CD4-positive, alpha-beta T cell treated with Interleukin-2 at 100 ng/mL for 4 hours (primary cell): ENCODE measurements around the gene KSR2.
"Not testable (repeated sequence)": the region's sequence is repeated elsewhere in the genome, so short reads cannot be mapped to it uniquely, and the experiment has no call there.

Experiments
- DNase-seq: peaks from one replicate; pipeline ENCODE4 v3.0.0-alpha.2; 2020; ENCODE audit warnings: low spot score

Gene KSR2

DNA sequence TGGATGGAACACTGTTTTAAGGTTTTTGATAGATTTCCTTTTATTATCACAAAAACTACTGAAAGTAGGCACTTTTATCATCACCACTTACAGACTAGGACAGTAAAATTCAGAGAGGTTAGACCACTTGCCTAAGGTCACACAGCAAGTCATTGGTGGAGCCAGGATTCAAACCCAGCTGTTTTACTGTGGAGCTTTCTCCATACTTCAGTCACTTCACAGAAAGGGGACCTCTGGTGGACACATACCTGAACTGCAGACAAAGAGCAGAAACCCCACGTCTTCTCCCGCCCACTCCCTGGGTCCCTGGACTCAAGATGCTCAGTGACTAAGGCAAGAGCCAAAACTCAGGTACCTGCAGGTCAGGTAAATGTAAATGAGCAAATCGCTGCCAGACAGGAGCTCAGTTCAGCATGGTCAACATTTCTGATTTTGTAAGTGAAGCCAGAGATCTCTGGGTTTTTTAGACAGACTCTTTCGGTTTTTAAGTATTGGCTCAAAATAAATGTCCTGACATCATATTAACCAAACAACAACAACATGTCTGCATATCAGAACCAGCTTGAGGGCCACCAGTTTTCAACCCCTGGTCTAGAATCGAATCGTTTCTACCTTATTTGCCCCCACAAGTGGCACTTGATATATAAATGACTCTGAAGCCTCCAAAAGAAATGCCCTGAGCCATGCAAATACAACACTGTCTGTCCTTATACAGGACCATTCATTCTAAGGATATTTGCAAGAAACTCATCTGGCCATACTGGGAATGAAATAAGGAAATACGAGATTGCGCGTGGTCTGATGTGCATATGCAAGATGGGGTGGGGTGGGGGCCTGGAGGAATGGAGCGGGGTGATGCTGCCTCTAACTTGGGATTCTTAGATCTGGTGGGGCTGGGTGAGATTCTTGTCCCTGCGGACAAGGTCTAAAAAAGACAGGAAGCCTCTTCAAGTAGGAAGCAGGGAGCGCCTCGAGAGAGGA is 110.9 kb downstream of the KSR2 start:
- DNase-seq = peak; percentile 52

- DNase-seq = not testable (repeated sequence)
These were observed 111.7 kb downstream of the KSR2 start for GRCh38 chr12:117857139-117857538.

- no peak for DNase-seq
These were observed 113.6 kb downstream of the KSR2 start for GRCh38 chr12:117855165-117855564.

DNA sequence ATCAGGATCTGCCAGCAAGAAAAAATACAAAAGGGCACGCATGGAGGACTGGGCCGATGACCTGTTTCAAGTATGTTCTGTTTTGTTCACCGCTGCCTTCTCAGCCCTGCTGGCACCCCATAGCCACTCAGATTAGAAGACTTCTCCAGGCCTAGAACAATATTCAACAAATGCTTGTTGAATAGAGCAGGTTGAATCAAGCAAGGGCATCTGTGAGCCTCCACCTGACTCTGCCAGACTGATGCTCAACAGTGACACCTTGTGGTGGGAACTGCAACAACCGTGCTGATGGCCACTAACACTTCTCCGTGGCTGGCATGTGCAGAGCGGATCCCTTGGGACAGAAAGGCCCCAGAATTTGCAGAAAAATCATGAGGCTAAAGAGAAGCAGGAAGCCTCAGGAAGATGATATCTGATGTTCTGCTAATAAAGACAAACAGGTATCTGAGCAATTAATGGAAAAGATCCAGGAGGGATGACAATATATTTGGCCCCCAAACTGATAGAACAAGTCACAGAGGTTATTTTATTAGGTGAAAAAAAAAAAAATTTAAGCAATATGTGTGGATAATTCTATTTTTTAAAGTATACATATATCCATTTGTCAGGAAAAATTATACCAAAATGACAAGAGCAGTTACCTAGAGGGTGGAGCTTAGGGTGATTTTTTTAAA is 114.3 kb downstream of the KSR2 start:
- peak; percentile 32 for DNase-seq

- DNase-seq = no peak
These were observed 115.2 kb downstream of the KSR2 start for GRCh38 chr12:117853600-117853999.

GRCh38 chr12:117850048-117850447 is 118.7 kb downstream of the KSR2 start:
- peak; percentile 6 for DNase-seq

- DNase-seq = no peak
These were observed 121.4 kb downstream of the KSR2 start for GRCh38 chr12:117847371-117847770.

DNA sequence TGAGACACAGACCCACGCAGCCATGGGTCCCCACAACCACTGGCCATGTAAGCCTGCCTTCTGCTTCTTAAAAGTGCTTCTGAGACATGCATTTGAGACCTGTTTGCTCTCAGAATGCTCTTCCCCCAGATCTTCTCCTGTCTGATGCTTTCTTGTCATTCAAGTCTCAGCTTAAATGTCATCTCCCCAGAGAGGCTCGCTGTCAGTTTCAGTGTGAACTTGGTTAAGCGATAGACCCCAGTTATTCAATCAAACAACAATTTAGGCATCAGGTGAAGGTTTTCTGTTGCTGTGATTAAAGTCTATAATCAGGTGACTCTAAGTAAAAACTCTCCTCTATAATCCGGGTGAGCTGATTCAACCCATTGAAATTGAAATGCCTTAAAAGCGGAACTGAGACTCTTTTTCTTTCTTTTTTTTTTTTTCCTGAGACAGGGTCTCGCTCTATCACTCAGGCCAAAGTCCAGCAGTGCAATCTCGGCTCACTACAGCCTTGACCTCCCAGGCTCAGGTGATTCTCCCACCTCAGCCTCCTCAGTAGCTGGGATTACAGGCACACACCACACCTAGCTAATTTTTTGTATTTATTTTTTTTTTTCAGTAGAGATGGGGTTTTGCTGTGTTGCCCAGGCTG is 123.4 kb downstream of the KSR2 start:
- no peak for DNase-seq

DNA sequence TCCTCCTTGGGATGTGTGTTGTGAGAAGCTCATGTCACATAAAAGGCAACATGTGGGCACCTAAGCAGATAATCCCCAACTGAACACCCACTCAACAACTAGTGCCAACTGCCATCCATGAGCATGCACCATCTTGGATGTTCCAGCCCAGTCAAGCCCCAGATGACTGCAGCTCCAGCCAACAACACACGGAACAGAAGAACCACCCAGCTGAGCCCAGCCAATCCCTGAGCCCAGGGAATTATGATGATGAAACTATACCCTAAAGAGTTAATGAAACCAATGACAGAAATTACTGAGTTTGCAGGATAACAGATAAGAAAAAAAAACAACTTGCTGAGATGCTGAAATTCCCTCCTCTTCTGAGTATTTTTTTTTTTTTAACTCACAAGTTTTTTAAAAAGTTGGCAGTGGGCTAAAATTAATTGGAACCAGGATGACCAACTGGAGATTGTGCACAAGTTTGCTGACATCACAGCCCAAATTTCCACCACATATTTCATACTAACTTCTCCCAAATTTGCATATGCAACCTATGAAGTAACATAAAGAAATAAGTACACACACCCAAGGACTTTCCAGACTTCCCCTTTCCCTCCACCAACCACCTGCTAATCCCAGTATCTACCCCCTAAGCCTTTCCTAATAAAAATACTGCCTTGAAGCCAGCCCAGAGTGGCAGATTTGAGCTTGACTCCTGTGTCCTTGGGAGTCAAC is 124.5 kb downstream of the KSR2 start:
- DNase-seq = no peak

- no peak for DNase-seq
These were observed 126.2 kb downstream of the KSR2 start for GRCh38 chr12:117842630-117843029.

DNA sequence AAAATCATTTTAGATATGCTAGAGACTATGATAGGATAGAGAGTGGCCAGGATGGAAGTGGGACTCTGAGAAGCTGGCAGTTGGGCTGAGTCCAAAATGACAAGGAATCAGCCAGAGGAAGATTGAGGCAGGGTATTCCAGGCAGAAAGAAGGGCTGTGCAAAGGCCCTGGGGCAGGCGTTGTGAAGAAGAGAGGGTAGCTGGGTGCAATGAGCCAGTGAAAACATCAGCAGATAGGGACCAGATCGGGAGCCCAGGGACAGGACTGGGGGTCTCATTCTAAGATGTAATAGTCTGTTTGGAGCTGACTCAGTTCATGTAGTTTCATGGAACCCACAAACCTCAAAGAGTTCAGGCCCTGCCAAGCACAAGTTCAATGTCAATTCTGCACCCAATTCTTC is 126.6 kb downstream of the KSR2 start:
- no peak for DNase-seq

GRCh38 chr12:117837737-117838050 is 131.1 kb downstream of the KSR2 start:
- DNase-seq = no peak

DNA sequence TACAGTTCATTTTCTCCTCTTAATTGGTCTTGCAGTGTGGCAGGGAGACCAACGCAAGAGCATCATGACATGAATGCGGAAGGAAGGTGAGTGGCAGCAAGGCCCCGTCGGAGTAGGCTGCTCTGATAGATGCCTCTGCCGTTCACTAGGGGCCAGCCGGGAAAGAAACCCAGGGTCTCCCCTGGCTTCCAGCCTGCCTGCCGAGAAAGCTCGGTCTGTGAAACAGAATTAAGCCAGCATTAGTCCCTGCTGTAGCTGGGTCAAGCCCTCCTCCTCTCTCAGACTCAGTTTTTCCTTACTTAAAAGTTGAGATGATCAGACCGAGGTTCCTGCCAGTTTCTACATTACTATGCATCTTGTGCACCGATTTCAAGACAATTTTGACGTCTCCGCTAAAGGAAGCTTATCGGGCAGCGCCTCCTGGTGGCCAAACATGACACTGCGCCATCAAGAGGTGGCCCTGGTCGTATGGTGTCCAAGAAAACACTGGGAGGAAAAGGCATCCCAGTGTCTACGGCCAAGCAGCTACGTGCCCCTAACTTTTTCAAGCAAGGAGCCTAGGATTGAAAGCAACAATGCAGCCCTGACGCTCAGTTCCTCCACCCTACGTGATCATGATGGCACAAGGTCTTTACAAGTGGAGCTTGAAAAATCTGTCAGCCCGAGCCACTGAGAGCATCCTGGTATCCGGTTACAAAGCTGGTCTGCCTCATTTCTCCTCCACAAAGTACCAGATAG is 131.6 kb downstream of the KSR2 start:
- peak; percentile 68 for DNase-seq

DNA sequence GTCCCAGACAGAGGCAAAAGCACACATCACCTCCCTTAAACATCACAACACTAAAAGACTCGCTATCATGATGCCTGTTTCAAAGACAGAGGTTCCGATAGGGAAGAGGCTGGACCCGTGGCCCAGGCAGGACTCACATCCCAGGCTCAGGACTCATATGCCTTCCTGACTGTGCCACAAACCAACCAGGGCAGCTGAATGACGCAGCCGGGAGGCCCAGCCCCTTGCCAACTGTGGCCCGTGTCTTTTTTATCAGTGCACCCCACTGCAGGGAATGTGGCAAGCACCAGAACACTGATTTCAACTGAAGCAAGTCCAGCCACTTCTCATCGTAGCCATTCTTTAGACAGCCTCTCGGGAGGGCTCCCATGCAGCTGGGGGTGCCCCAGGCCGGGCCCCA is 132.3 kb downstream of the KSR2 start:
- DNase-seq = no peak

GRCh38 chr12:117835156-117835555 is 133.6 kb downstream of the KSR2 start:
- no peak for DNase-seq

DNA sequence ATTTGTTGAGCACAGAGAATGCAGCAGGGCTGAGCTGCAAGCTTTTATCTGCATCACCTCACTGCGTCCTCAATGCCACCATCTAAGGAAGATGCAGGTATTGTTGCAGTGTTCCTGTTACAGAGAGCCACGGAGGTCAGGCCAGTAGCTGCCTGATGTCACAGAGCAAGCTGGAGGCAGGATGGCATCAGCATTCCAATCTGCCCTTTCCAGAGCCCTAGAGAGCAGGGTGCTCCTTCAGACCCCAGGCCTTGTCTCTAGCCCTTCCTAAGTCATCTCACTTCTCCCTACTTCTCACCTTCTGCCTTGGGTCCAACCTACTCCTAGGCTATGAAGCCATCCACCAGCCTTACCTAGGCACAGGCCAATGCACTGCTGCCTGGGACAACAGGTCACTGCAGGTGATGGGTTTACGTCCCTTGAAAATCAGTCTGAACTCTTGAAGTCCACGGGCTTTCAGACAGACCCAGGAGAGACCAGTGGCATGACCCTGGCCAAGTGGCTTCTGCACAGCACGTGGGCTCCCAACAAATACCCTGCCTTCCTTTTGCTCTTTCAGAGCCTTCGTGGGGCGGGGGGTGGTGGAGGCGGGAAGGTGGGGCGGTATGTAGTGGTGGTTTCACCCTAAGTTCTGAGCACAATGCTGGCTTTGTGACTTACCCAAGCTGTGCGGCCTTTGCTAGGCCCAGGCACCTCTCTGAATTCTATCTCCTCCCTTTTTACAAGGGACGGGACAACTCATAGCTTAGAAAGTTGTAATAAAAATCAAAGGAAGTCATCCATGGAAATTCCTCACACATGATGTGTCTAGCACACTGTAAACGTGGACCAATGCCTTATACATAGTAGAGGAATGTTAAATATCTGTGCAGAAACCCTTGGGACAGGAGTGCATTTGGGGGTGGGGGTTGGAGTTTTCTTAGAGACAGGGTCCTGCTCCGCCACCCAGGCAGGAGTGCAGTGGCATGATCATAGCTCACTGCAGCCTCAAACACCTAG is 136.0 kb downstream of the KSR2 start:
- DNase-seq = no peak

DNA sequence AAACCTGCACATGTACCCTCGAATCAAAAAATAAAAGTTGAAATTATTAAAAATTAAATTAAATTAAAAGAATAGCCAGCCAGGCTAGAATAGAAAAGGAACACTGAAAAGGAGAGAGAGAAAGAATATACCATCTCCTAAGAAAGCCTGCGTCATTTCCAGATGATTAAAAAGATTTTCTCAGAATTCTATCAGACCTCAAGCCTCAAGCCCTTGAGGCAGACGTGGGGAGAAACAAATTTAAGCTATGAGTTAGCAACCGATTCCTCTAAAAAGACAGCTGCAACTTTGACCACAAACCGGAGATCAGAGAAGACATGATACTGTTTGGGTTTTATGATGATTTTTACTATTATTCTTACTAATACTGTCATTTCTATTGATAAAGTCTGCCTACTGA is 138.3 kb downstream of the KSR2 start:
- DNase-seq = no peak

- no peak for DNase-seq
These were observed 139.7 kb downstream of the KSR2 start for GRCh38 chr12:117829108-117829507.

DNA sequence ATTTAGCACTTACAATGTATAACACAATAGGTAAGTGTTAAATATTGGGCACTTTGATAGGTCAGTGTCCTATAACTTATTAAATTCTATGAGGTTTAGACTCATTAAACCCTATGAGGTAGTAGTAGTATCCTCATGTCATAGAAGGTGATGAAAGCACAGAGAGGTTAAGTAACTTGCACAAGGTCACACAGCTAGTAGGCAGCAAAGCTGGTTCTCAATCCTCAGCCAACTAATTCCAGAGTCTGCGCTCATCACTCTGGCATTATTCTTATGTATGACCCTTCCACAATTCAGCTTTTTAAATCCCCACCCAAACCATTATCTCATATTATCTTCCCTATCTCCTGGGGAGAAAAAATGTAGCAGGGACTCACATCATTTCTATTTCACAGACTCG is 141.1 kb downstream of the KSR2 start:
- no peak for DNase-seq

DNA sequence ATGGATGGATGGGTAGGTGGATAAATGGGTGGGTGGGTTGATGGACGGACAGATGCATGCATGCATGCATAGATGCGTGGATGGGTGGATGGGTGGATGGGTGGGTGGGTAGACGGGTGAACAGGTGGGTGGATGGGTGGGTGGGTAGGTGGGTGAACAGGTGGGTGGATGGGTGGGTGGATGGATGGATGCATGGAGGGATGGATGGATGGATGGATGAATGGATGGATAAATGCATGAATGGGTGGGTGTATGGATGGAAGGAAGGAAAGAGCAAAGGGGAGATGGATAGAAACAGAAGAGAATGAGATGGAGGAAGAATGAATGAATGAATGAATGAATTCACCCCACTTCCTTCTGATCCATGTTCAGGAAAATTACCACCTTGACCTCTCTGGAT is 143.0 kb downstream of the KSR2 start:
- no peak for DNase-seq
